Measurements from ENCODE around the gene MVB12A. TPM values are rescaled to one million over a fixed set of nuclear protein-coding genes. Genes with fewer than 3 reads are reported as not detected.

MVB12A gene
- total and polyA plus RNA-seq, 2 of the 8 experiments (the other 6 are each of a cell fraction or from before 2014, with no cell fraction given): 37.9 to 76.6 TPM

DNA sequence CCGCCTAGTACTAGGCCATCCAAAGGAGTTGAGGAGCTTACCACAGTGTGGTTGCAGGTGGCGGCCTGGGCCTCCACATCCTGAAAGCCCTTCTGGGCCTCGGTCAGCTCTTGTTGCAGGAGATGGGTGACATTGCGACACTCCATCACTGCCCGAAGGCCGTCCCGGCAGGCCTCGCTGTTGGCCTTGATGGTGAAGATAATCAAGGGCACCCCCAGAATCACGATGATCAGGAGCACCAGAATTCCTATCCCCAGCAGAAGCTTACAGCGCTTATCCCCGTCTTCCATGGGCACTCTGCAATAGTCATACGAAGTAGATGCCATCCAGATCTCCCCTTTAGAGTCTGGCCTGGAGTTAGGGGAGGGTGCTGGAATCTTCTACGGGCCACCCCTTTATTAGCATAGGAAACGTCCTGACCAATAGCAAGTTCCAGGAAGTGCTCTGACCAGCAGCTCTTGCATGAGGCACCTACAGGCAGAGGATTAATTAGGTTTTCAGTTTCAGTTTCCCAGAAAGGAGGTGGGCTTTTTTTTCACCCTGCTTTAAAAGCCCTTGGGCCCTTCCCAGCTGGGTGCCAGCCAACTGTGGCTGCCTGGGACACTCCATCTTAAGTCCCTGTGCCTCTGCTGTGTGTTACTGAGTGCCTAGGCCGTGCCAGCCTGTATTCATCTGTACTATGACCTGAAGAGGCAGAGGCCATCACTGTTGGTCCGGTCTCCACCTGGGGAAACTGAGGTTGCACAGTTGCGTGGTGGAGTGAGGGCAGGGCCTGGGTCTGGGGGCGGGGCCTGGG is 14.4 kb upstream of the MVB12A start, which contains the start of gene BST2 (continued):
- no peak for TF ChIP-seq RAD21 (IDR thresholded peaks at IDR 0.05 in 1 of 2, conservative IDR thresholded peaks at IDR 0.05 in 1 of 2; ENCODE audit: low read depth in 2 of 2, low read length in 2 of 2)
- no peak for TF ChIP-seq CREB1 (IDR thresholded peaks at IDR 0.05)
- TF ChIP-seq EZH2 (IDR thresholded peaks at IDR 0.05; ENCODE audit: low read depth, low read length, severe bottlenecking): no peak
- TF ChIP-seq JUND (IDR thresholded peaks at IDR 0.05; ENCODE audit: low read length): no peak
- TF ChIP-seq CTBP2 (IDR thresholded peaks at IDR 0.05; ENCODE audit: borderline replicate concordance, insufficient read depth, insufficient read length, low read length): no peak
- no peak for TF ChIP-seq HDAC6 (IDR thresholded peaks at IDR 0.05; ENCODE audit: low read depth, low read length)
- TF ChIP-seq SP2 (IDR thresholded peaks at IDR 0.05; ENCODE audit: low read length): no peak
- TF ChIP-seq CBX5 (IDR thresholded peaks at IDR 0.05; ENCODE audit: low read depth, low read length): no peak
- TF ChIP-seq ZNF274 (IDR thresholded peaks at IDR 0.05; ENCODE audit: borderline replicate concordance, extremely low read depth, low read length): no peak
- no peak for TF ChIP-seq NANOG (IDR thresholded peaks at IDR 0.05; ENCODE audit: insufficient read depth, low read depth, low read length, poor library complexity, severe bottlenecking)
- TF ChIP-seq POU5F1 (IDR thresholded peaks at IDR 0.05; ENCODE audit: low read depth, low read length): no peak
- TF ChIP-seq, protein P1, sequence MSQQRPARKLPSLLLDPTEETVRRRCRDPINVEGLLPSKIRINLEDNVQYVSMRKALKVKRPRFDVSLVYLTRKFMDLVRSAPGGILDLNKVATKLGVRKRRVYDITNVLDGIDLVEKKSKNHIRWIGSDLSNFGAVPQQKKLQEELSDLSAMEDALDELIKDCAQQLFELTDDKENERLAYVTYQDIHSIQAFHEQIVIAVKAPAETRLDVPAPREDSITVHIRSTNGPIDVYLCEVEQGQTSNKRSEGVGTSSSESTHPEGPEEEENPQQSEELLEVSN (IDR thresholded peaks at IDR 0.05): 0 out of 2 replicates have a peak, but pooled peaks have one; percentile 15
- no peak for TF ChIP-seq NRF1 (IDR thresholded peaks at IDR 0.05; ENCODE audit: low read depth, low read length)
- TF ChIP-seq, protein P2, sequence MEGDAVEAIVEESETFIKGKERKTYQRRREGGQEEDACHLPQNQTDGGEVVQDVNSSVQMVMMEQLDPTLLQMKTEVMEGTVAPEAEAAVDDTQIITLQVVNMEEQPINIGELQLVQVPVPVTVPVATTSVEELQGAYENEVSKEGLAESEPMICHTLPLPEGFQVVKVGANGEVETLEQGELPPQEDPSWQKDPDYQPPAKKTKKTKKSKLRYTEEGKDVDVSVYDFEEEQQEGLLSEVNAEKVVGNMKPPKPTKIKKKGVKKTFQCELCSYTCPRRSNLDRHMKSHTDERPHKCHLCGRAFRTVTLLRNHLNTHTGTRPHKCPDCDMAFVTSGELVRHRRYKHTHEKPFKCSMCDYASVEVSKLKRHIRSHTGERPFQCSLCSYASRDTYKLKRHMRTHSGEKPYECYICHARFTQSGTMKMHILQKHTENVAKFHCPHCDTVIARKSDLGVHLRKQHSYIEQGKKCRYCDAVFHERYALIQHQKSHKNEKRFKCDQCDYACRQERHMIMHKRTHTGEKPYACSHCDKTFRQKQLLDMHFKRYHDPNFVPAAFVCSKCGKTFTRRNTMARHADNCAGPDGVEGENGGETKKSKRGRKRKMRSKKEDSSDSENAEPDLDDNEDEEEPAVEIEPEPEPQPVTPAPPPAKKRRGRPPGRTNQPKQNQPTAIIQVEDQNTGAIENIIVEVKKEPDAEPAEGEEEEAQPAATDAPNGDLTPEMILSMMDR (IDR thresholded peaks at IDR 0.05; ENCODE audit: control extremely low read depth in 1 of 3, insufficient read depth in 1 of 3, low read depth in 1 of 3, low read length in 3 of 3): no peak
- TF ChIP-seq CHD2 (IDR thresholded peaks at IDR 0.05; ENCODE audit: low read length): no peak
- TF ChIP-seq BCL11A (IDR thresholded peaks at IDR 0.05; ENCODE audit: low read depth in 2 of 2, low read length in 2 of 2): no peak
